Heart left ventricle (tissue), 16 donors: Measurements from ENCODE around the gene EXOC4. TPM values are rescaled to one million over a fixed set of nuclear protein-coding genes. Genes with fewer than 3 reads are reported as not detected.

Experiments used
- ATAC-seq, 4 donors: fragments of 200-7000 bp; cut with Tn5 transposase; one replicate each; pipeline ENCODE4 v1.9.1; 2020 to 2022; ENCODE audit warnings: moderate library complexity in 4 of 4, mild to moderate bottlenecking in 3 of 4, moderate number of reproducible peaks in 1 of 4
- DNase-seq, 5 donors: peaks; one replicate each; pipeline ENCODE4 v3.0.0-alpha.2; 2020
- H3K27ac ChIP-seq, 12 donors: fragments of 200-600 bp; sonication (generic) in 4 of 12; one replicate each; pipeline versions ENCODE4 v1.5.0 to v1.8.0; 2016 to 2022; ENCODE audit warnings: mild to moderate bottlenecking in 2 of 12
- H3K27me3 ChIP-seq, 9 donors: fragments of 200-600 bp; sonication (generic) in 2 of 9; one replicate each; pipeline versions ENCODE4 v1.5.1 to v1.8.0; 2016 to 2022; ENCODE audit warnings: mild to moderate bottlenecking in 3 of 9
- H3K36me3 ChIP-seq, 9 donors: fragments of 200-600 bp; sonication (generic) in 2 of 9; one replicate each; pipeline versions ENCODE4 v1.5.0 to v1.8.0; 2018 to 2022; ENCODE audit warnings: mild to moderate bottlenecking in 2 of 9
- H3K4me1 ChIP-seq, 12 donors: fragments of 200-600 bp; sonication (generic) in 4 of 12; one replicate each; pipeline versions ENCODE4 v1.5.0 to v1.8.0; 2016 to 2022; ENCODE audit warnings: mild to moderate bottlenecking in 3 of 12
- H3K4me3 ChIP-seq, 12 donors: fragments of 200-600 bp; sonication (generic) in 4 of 12; one replicate each; pipeline versions ENCODE4 v1.5.0 to v1.8.0; 2017 to 2022; ENCODE audit warnings: mild to moderate bottlenecking in 9 of 12, moderate library complexity in 4 of 12
- H3K9me3 ChIP-seq, 12 donors: fragments of 200-600 bp; sonication (generic) in 4 of 12; one replicate each; pipeline versions ENCODE4 v1.5.0 to v1.8.0; 2016 to 2022; ENCODE audit warnings: mild to moderate bottlenecking in 1 of 12
- CTCF ChIP-seq, 12 donors: fragments of 200-600 bp; sonication (generic) in 4 of 12; IDR thresholded peaks; one replicate each; pipeline versions ENCODE4 v1.5.0 to v1.8.0; 2018 to 2022; ENCODE audit warnings: antibody characterized with exemption in 12 of 12, mild to moderate bottlenecking in 5 of 12
- POLR2A ChIP-seq, 2 donors: fragments of 450-650 bp; IDR thresholded peaks; one replicate each; pipeline ENCODE4 v1.6.1; 2017; ENCODE audit warnings: antibody characterized with exemption in 2 of 2, mild to moderate bottlenecking in 2 of 2, moderate library complexity in 2 of 2
- WGBS, 4 donors: extraction: QIAGEN DNeasy Blood & Tissue Kit in 2 of 4; methylation state at CpG; one replicate each; pipeline versions ENCODE4 v1.1.5 to v1.1.7; 2013 to 2018; 5-methylcytosine and 5-hydroxymethylcytosine counted together
- intact Hi-C, 10 donors: fragments of 100-400 bp; cut with DNase I; formaldehyde crosslinking; loops; one replicate each; pipeline versions ENCODE4 v1.11.1 to v1.14.2; 2022
- polyA plus RNA-seq, 2 donors: library from polyadenylated mRNA; stranded (reverse); fragments of 200-250 nt; gene quantifications; one replicate each; pipeline ENCODE4 v1.2.3, GENCODE V29; 2013
- total RNA-seq, 9 donors: library from RNA; depleted of rRNA in 2 of 9; stranded (reverse); fragments of >200 nt in 2 of 9; fragmentation: NEBNext Ultra II Directional in 3 of 9; extraction: Animal tissue kit (Norgen Biotek cat#: 25700) in 3 of 9; gene quantifications; one replicate each; pipeline versions ENCODE4 v1.1.0 to v1.2.4, GENCODE V29; 2016 to 2023
- donor health status: ischemic (EF 13 %, LVEDD 7.1; RV severe dilation, severe dysfunction).
- donor health status: healthy with polysubstance abuse.
- donor health status: DM: no; HTN: yes; CAD: no.
- donor health status: DM: no; HTN: no; CAD: no.
- donor health status: ischemic (EF 25% LVEDD 6.9; RV normal size, moderate dysfunction).
- donor health status: ischemic (EF 25% LVEDD 5.7; RV mildly dilated, moderate dysfunction).
- donor health status: healthy.
- donor health status: DM: yes; HTN: yes; CAD: no.
- donor health status: ischemic (EF 35%, LVEDD 5.7; RV mildly dilated, moderate dysfunction).
- donor health status: nonischemic (EF 11% LVEDD 7.7; RV severe dilation, severe dysfunction).
- donor health status: DM: yes; HTN: yes; CAD: no.
- donor health status: PGD.
- donor health status: ischemic (EF 29% LVEDD 5.4; RV normal size, mild dysfunction).
- donor health status: nonischemic (EF 23%, LVEDD 6.1; RV moderate dilation, normal function).

Gene EXOC4
- total and polyA plus RNA-seq, 11 donors: 8.8 to 61.2 (median 33.8) TPM

GRCh38 chr7:133237545-133237944 lies 15.3 kb upstream of the EXOC4 start:
- WGBS, 4 donors: 84 to 96% (median 94%) methylated on average over 3 of the region's 3 CpGs
- TF ChIP-seq CTCF (IDR thresholded peaks at IDR 0.05) (no peak), POLR2A (IDR thresholded peaks at IDR 0.05) (no peak)
- no peak for ATAC-seq
- H3K27ac ChIP-seq: no peak overlapping the region
- peaks cover 0 to 8% (median 0%) of the 10 kb centered on the region in 12 donors for H3K4me1 ChIP-seq
- peaks cover 0 to 6% (median 0%) of the 10 kb centered on the region in 9 donors for H3K27me3 ChIP-seq
- H3K36me3 ChIP-seq: no peaks in the 10 kb centered on the region
- H3K9me3 ChIP-seq: no peaks in the 10 kb centered on the region
- H3K4me3 ChIP-seq: no peak overlapping the region
- no peak for DNase-seq
- intact Hi-C loops: loop anchor here in 3 of 10 donors (10.0 kb wide), 3 partner anchors 153 to 197 kb away; partner anchors contain the start of gene CHCHD3 (in 1 of the 3)

GRCh38 chr7:133240302-133240701 lies 12.6 kb upstream of the EXOC4 start:
- DNase-seq (no peak), ATAC-seq (no peak)
- H3K27me3 ChIP-seq: peaks cover 0 to 6% (median 0%) of the 10 kb centered on the region in 9 donors
- WGBS, 4 donors: 70 to 84% (median 75%) methylated on average over 3 of the region's 3 CpGs
- intact Hi-C loops: no loop called here
- TF ChIP-seq POLR2A (IDR thresholded peaks at IDR 0.05) (no peak), CTCF (IDR thresholded peaks at IDR 0.05) (no peak)
- H3K4me3 ChIP-seq: no peak overlapping the region
- no peak overlapping the region for H3K27ac ChIP-seq
- no peaks in the 10 kb centered on the region for H3K36me3 ChIP-seq
- peaks cover 0 to 8% (median 0%) of the 10 kb centered on the region in 12 donors for H3K4me1 ChIP-seq
- H3K9me3 ChIP-seq: no peaks in the 10 kb centered on the region

GRCh38 chr7:133246558-133246957 lies 6.3 kb upstream of the EXOC4 start:
- 89 to 97% (median 95%) methylated on average over 2 of the region's 2 CpGs for WGBS, 4 donors

GRCh38 chr7:133248901-133249300 lies 4.0 kb upstream of the EXOC4 start:
- Histone ChIP-seq H3K27ac (no peak overlapping the region), H3K36me3 (no peaks in the 10 kb centered on the region), H3K27me3 (no peaks in the 10 kb centered on the region), H3K4me1 (peaks cover 0 to 11% (median 3%) of the 10 kb centered on the region in 12 donors), H3K4me3 (no peak overlapping the region), H3K9me3 (peaks cover 0 to 8% (median 0%) of the 10 kb centered on the region in 12 donors)
- intact Hi-C loops: no loop called here
- no peak for ATAC-seq
- TF ChIP-seq POLR2A (IDR thresholded peaks at IDR 0.05): no peak
- TF ChIP-seq CTCF (IDR thresholded peaks at IDR 0.05): no peak
- no peak for DNase-seq
- WGBS, 4 donors: 93 to 97% (median 95%) methylated on average over 2 of the region's 2 CpGs

More at GRCh38 chr7:133246558-133246957, 6.3 kb upstream of the EXOC4 start:
- H3K4me3 ChIP-seq: no peak overlapping the region
- H3K36me3 ChIP-seq: no peaks in the 10 kb centered on the region
- peaks cover 0 to 6% (median 0%) of the 10 kb centered on the region in 9 donors for H3K27me3 ChIP-seq
- ATAC-seq (no peak), DNase-seq (no peak)
- H3K4me1 ChIP-seq: no peaks in the 10 kb centered on the region
- intact Hi-C loops: no loop called here
- no peak overlapping the region for H3K27ac ChIP-seq
- TF ChIP-seq CTCF (IDR thresholded peaks at IDR 0.05) (no peak), POLR2A (IDR thresholded peaks at IDR 0.05) (no peak)
- H3K9me3 ChIP-seq: peaks cover 0 to 8% (median 0%) of the 10 kb centered on the region in 12 donors
